T1000 (cell line): Measurements from ENCODE around the gene CTPS2.
A peak's percentile ranks its signal among the peaks of the same experiment; 100 is the strongest.
"Not testable (repeated sequence)": the region's sequence is repeated elsewhere in the genome, so short reads cannot be mapped to it uniquely, and the experiment has no call there.

Experiments used
- DNase-seq: peaks from one replicate; lab custom pipeline; 2025; ENCODE audit warnings: mixed read lengths; lab: John Stamatoyannopoulos, UW

CTPS2 gene

DNA sequence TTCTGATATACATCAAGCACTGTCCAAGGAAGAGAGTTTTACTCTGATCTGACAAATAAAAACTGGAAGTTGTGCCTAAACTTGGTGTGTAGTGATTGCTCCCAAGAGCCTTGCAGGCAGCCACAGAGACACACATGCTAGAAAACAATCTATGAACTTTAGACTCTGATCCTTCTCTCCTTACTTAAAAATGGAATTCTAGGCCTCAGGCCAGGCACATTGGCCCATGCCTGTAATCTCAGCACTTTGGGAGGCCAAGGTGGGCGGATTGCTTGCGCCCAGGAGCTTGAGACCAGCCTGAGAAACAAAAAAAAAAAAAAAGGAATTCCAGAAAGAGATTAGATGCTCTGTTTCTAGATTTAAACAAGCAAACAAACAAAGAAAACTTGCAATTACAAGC lies 108.1 kb downstream of the CTPS2 start:
- no peak for DNase-seq

DNA sequence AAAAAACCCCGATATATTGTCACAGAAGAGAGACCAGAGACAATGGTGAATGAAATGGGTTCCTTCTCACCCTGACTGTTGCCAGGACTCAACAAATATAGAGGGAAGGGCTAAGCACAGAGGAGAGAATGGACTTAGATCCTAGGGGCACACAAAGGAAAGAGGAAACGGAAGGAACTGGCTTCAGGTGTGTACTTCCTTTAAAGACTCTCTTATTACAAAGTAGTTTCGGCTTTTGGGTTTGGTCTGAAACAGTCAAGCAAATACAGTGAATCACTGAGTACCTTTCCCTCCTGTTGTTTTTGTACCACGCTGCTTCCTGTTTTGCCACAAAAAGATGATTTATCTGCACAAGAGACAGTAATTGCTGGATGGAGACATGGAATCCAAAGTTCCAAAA lies 108.6 kb downstream of the CTPS2 start:
- DNase-seq, result no peak

GRCh38 chrX:16603235-16603634 lies 109.2 kb downstream of the CTPS2 start:
- not testable (repeated sequence) for DNase-seq

GRCh38 chrX:16601885-16602284 lies 110.6 kb downstream of the CTPS2 start:
- DNase-seq, result no peak

DNA sequence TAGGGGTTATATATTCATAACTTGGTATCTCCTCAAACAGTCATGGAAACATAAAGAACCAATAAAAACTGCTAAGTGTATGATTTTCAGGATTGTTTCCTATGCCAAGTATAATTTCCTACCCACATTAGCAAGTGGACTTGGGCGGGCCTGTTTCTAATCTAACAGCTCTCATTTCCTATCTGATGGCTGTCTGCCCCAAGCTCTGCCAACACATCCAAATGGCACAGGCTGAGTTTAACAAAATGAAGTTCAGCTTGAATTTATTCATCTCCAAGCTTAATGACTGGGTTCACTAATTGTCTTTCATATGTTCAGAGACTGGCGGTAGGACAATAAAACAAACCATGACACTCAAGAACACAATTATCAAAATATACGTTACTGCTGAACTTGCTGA lies 118.0 kb downstream of the CTPS2 start:
- DNase-seq, result no peak

- no peak for DNase-seq
Measured at GRCh38 chrX:16593801-16594200, 118.7 kb downstream of the CTPS2 start.

DNA sequence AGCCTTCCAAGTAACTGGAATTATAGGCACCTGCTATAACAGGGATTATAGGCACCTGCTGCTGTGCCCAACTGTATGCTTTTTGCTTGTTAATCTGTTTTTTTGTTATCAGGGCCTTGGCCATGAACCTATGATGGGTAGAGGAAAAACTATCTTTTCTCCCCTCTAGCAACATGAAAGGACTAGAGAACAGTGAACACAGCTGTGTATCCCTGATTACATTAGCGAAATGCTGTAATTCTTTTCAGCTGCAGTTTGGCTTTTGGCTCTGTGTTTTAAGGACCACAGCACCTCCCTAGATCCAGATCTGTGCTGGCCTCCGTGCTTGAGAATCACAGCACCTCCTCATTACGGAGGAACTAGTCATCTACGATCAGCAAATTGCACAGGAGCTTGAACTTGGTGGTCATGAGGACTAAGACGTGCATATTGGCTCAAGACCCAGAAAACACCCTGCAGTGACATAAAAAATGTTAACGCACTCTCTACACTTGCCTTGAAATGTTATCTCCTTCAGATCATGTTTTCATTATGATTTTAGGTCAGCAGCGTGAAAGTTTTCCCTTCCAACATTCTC lies 120.2 kb downstream of the CTPS2 start:
- no peak for DNase-seq

GRCh38 chrX:16589826-16590225 lies 122.6 kb downstream of the CTPS2 start:
- no peak for DNase-seq

DNA sequence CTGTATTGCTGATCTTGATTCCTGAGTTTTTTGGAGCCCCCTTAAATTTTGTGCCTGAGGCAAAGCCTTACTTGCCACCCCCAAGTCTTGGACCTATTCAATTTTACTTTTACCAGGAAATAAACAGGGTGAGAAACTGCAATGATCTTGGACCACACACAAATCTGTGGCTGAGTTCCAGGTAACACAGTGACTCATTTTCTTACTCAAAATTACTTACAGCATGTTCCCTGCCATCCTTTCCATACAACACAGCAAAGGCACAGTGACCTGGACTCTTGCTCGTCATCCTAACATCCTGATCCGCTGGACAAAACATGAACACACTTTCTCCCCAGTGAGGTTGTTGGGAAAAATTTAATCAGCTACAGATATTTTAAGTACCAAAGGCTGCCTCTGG lies 123.3 kb downstream of the CTPS2 start:
- DNase-seq, result no peak

GRCh38 chrX:16588266-16588665 lies 124.2 kb downstream of the CTPS2 start:
- no peak for DNase-seq

GRCh38 chrX:16587836-16588235 lies 124.6 kb downstream of the CTPS2 start:
- DNase-seq, result no peak

DNA sequence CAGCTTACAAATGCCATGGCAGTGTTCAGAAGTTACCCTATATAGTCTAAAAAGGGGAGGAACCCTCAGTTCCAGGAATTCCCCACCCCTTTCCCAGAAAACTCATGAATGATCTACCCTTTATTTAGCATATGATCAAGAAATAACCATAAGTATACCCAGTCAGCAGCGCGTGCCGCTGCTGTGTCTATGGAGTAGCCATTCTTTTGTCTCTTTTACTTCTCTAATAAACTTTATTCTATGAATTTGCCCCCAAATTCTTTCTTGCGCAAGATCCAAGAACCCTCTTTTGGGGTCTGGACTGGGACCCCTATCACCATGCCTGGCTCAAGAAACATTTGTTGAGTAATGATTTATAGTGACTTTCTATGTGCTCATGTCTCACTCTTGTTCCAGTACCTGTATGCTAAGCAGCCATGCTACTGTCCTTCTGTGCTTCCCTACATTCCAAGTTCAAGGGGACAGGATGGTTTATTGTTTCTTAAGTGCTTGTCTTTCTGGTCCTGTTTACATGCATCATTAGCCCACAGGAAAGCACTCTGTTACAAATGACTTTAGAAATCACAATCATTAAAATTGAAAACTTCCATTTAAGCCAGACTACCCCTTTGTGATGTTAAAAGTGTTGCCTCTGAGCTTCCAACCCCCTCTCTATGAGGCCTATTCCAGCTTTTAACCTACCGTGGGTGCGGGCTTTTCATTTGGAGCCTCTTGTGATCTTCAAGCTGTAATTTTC lies 125.9 kb downstream of the CTPS2 start:
- no peak for DNase-seq

DNA sequence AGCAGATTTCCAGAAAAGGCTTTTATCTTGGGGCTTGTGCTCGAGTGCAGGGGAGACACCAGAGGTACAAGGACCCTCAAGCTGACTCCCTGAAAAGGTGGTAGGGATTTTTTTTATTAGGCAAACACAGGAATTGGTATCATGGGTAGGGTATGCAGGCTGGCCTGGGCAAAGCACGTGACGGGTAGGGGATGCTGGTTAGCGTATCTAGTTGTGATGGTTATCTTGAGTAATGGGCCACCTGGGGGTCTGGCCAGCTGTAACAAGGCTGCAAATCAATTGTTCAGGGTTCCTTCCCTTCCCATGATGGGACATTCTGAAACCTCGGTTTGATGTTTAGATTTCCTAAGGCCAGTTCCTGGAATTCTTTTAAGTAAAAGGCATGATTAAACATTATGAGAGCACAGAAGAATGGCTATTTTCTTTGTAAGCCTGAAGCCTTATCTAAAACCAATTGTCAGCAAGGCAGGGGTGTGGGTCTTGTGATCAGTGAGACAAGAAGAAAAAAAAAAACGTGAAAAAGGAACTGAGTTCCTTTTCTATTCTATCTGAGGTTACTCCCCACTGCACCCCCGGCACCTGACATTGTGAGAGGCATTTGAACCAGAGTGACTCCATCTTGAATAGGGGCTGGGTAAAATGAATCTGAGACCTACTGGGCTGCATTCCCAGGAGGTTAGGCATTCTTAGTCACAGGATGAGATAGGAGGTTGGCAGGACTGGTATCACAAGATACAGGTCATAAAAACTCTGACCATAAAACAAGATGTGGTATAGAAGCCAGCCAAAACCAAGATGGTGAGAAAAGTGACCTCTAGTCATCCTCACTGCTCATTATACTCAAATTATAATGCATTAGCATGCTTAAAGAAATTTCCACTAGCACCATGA lies 126.7 kb downstream of the CTPS2 start:
- no peak for DNase-seq

DNA sequence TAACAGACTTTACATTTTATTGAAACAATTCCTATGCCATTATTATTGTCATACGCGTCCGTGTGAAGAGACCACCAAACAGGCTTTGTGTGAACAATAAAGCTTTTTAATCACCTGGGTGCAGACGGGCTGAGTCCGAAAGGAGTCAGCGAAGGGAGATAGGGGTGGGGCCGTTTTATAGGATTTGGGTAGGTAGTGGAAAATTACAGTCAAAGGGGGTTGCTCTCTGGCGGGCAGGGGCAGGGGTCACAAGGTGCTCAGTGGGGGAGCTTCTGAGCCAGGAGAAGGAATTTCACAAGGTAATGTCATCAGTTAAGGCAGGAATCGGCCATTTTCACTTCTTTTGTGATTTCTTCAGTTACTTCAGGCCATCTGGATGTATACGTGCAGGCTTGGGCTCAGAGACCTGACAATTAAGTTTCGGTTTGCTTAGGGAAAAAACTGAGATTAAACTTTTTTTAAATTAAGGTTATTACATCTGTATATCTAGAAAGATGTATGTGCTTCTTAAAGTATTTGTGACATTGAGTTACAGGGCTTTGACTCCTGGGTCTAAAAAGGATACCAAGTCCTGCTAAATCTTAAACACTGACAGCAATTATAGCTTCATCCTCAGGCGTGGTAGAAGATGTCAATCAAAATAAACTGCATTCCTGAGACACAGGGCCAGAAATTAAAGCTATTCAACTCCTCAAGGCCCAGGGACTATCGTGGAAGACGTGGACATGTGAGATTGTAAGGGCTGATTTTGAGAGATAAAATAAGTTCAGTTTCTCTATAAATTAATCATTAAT lies 132.3 kb downstream of the CTPS2 start:
- DNase-seq, result not testable (repeated sequence)

DNA sequence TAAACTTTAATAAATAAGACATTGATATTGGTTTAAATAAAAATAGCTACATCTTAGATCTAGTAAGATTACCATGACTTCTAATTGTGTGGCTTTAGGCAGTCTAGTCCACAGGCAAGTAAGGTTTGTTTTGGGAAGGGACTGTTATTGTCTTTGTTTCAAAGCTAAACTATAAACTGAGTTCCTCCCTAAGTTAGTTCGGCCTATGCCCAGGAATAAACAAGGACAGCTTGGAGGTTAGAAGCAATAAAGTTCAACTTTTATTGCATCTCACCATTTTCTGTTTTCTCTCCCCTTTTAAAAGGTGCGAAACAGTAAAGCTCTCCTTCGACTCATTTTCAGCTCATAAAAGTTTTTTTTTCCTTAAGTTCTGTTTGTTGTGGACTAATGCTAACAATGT lies 133.0 kb downstream of the CTPS2 start:
- DNase-seq, result no peak

GRCh38 chrX:16578218-16578617 lies 134.3 kb downstream of the CTPS2 start:
- no peak for DNase-seq

DNA sequence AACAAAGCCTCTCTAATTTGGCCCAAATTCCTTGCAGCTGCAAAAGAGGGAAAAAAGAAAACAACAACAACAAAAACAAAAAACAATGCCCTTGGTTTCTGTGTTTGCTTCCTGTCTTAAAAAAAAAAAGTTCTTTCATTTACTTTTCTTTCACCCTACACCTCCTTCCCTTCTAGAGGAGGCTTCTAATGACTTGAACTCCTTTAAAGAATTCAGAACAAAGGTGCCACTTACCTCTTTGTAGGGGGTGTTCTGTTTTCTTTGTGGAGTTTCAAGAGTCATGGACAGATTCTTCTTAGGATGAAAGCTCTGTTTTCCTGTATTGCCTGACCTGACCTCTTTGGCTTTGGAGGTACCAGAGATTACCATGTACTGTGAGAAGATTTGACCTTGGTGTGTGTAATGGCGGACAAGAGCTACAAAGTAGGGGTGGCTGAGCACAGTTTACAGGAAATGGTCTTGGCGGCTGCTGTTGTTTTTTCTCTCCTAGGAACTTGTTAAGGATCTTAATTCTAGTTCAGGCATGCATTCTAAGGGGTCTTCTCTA lies 134.9 kb downstream of the CTPS2 start:
- DNase-seq, result no peak

GRCh38 chrX:16575388-16575787 lies 137.1 kb downstream of the CTPS2 start:
- DNase-seq, result not testable (repeated sequence)

DNA sequence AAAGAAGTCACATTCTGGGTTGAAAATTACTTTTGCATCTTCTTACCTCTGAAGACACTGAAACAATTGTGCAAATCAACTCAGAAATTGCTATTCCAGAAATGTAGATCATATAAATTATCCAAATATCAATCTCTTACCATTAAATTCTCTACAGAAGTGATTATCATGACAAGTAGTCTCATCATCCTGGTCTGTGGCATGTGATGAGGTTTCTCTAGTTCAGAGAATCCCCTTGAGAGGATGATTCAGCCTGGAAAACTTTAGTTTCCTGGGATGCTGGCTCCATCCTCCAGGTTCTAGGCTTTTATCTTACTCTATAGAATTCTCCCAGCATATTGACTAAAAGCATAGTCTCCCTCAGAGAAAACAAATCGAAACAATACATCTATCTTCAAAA lies 138.7 kb downstream of the CTPS2 start:
- peak; percentile 33 for DNase-seq

DNA sequence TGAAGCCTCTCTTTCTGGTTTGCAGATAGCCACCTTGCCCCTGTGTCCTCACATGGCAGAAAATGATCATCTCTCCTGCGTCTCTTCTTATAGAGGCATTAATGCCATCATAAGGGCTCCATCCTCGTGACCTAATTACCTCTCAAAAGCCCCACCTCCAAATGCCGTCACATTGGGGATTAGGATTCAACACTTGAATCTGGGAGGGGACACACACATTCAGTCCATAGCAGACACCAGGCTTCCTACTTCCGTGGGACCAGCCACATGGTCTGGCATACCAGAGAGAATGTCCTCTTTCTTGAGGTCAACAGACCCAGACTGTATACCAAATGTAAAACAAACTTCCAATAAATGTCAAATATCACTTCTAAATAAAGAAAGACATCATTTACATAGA lies 144.8 kb downstream of the CTPS2 start:
- no peak for DNase-seq

GRCh38 chrX:16566571-16566970 lies 145.9 kb downstream of the CTPS2 start:
- DNase-seq, result no peak

DNA sequence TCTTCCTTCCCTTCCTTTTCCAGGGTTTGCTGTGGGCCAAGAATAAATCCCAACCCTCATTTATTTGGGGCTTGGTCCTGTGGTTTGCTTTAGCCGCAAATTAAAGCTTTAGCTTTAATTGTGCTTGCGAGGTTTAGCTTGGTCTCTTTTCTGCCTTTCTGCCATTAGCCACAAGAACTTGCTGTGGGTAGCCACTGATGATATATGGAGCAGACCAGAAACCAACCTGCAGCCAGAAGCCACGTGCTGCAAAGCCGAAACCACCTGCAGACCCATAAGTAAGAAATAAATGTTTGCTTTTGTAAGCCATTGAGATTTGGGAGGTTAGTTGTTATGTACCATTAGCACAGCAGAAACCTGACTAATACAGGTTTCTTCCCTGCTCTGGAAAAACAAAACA lies 152.3 kb downstream of the CTPS2 start:
- no peak for DNase-seq
